Naive B cell (primary cell): Measurements from ENCODE around the gene ZBP1. TPM values are rescaled to one million over a fixed set of nuclear protein-coding genes. Genes with fewer than 3 reads are reported as not detected.

Source experiments
- ATAC-seq, 2 donors: fragments of 150-1000 bp; cut with Tn5 transposase; 2 replicates each; pipeline ENCODE4 v1.10.0; 2021; ENCODE audit warnings: low read depth in 2 of 2, mild to moderate bottlenecking in 2 of 2, moderate library complexity in 2 of 2
- DNase-seq: peaks from one replicate; pipeline ENCODE4 v3.0.0; 2022
- H3K27ac Mint-ChIP-seq, 6 donors: one replicate each; pipeline ENCODE4 v1.8.0; 2020 to 2022; ENCODE audit warnings: mild to moderate bottlenecking in 6 of 6, mixed read lengths in 6 of 6, moderate library complexity in 5 of 6, inconsistent platforms in 2 of 6
- H3K27me3 Mint-ChIP-seq, 3 donors: one replicate each; pipeline ENCODE4 v1.8.0; 2021 to 2022; ENCODE audit warnings: mixed read lengths in 3 of 3, mild to moderate bottlenecking in 1 of 3
- H3K36me3 Mint-ChIP-seq, 2 donors: one replicate each; pipeline ENCODE4 v1.8.0; 2020 to 2022; ENCODE audit warnings: mixed read lengths in 2 of 2, inconsistent platforms in 1 of 2, mild to moderate bottlenecking in 1 of 2
- H3K4me1 Mint-ChIP-seq, 3 donors: one replicate each; pipeline ENCODE4 v1.8.0; 2020 to 2022; ENCODE audit warnings: mixed read lengths in 3 of 3, inconsistent platforms in 1 of 3, mild to moderate bottlenecking in 1 of 3, moderate library complexity in 1 of 3
- H3K4me3 Mint-ChIP-seq, 8 donors: one replicate each; pipeline ENCODE4 v1.8.0; 2020 to 2022; ENCODE audit warnings: mild to moderate bottlenecking in 8 of 8, mixed read lengths in 8 of 8, moderate library complexity in 8 of 8, inconsistent platforms in 2 of 8
- H3K9me3 Mint-ChIP-seq, 7 donors: one replicate each; pipeline ENCODE4 v1.8.0; 2020 to 2022; ENCODE audit warnings: mixed read lengths in 7 of 7, mild to moderate bottlenecking in 5 of 7, inconsistent platforms in 2 of 7, moderate library complexity in 1 of 7
- polyA plus RNA-seq, 6 donors: library from polyadenylated mRNA; unstranded; fragments of 300-500 nt; fragmentation: Illumina TruSeq; gene quantifications; one replicate each; pipeline ENCODE4 v1.2.3, GENCODE V29; 2021; ENCODE audit warnings: low read depth in 6 of 6

Gene ZBP1
- polyA plus RNA-seq, 6 donors from 2014 or later, result 7.6 to 24.1 (median 15.5) TPM

DNA sequence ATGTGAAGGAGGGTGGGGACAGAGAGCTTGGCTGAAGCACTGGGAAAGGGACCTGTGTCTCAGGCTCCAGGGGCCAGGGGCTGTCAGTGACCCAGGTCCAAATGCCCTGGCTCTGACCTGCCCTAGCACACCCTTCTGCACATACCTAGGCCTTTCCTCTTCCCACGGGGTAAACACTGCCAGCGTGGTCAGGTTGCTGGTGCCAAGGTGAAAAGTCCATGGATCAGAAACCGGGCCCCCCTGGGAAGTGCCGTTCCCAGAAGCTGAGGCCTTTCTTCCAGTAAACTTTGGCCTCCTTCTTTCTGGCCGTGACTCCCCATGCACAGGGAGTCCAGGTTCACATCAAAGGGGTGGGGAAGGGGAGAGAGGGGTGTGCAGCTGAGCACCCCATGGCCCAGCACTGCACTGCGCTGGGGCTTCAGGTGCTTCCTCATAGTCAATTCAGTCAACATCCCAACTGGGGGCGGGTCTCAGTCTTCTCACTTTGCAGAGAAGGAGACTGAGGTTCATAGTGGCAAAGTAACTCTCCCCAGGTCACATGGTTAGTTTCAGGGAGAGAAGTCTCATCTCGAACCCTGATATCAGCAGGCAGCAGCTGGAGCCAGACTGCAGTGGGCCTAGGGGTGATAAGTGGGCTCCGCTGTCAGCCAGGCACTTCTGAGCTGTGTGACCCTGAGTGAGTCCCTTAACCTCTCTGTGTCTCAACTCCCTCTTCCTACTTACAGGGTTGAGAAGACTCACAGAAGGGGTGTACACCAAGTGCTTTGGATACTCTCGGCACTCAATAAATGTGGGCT, 42.3 kb downstream of the ZBP1 start:
- Mint-ChIP-seq H3K4me3 (no peak overlapping the region), H3K9me3 (no peaks in the 10 kb centered on the region), H3K36me3 (no peaks in the 10 kb centered on the region), H3K4me1 (no peaks in the 10 kb centered on the region), H3K27ac (no peak overlapping the region), H3K27me3 (peaks cover 27 to 45% (median 32%) of the 10 kb centered on the region in 3 donors)
- ATAC-seq (no peak), DNase-seq (no peak)

DNA sequence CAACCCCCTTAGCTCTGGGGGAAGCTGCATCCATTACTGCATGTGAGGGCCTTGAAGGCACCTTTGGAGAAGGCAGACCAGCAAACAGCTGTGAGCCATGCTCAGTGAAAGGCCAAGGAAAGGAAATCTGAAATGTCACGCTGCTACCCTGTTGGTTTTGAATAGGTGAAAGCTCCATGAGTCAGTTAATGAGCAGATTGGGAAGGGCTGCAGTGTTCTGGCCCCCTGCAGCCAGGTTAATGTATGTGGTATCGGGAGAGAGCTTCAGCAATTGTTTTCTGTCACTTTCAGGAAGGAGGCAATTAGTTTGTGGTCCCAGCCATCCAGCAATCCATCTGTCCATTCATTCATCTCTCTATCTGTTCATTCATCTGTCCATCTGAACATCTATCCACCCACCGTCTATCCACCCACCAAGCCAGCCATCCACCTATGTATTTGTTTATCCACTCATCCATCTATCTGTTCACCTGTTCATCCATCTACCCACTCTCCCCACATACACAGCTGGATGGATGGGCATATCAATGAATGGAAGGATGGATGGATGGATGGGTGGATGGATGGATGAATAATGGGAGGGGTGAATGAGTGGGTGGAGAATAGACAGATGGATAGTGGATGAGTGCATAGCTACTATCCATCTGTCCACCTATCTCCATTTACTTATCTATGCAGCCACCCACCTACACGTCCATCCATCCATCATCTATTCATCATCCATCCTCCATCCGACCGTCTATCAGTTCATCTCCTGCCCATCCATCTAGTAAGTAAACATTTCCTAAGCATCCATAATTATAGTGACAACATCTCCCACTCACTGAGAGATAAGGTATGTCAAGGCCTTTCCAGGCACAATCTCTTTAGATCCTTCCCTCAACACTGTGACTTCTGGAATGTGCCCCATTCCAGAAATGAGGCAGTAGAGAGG, 43.3 kb downstream of the ZBP1 start:
- peaks cover 23 to 42% (median 25%) of the 10 kb centered on the region in 3 donors for H3K27me3 Mint-ChIP-seq
- H3K4me1 Mint-ChIP-seq, result no peaks in the 10 kb centered on the region
- no peak for DNase-seq
- no peak for ATAC-seq
- H3K36me3 Mint-ChIP-seq, result no peaks in the 10 kb centered on the region
- no peaks in the 10 kb centered on the region for H3K9me3 Mint-ChIP-seq
- H3K4me3 Mint-ChIP-seq, result no peak overlapping the region
- H3K27ac Mint-ChIP-seq, result no peak overlapping the region

DNA sequence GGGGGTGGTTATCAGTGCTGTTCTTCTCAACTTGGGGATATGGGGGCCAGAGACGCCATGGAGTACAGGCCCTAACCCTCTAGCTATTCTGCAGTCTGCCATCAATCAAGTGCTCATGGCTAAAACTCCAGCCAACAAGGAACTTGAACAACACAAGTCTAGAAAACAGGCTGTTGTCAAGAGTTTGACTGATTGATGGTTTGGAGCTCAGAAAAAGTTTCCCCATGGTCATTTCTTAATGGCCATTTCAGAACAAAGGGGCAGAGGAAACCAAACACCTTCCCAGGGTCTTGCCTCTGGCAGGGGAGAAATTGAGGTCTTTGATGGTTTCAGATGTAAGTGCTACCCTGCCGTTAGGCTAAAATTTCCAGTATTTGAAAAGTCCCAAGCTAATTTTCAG, 44.2 kb downstream of the ZBP1 start:
- no peak for DNase-seq
- no peaks in the 10 kb centered on the region for H3K9me3 Mint-ChIP-seq
- ATAC-seq, result no peak
- no peak overlapping the region for H3K4me3 Mint-ChIP-seq
- H3K27ac Mint-ChIP-seq, result no peak overlapping the region
- peaks cover 24 to 33% (median 24%) of the 10 kb centered on the region in 3 donors for H3K27me3 Mint-ChIP-seq
- no peaks in the 10 kb centered on the region for H3K36me3 Mint-ChIP-seq
- no peaks in the 10 kb centered on the region for H3K4me1 Mint-ChIP-seq

DNA sequence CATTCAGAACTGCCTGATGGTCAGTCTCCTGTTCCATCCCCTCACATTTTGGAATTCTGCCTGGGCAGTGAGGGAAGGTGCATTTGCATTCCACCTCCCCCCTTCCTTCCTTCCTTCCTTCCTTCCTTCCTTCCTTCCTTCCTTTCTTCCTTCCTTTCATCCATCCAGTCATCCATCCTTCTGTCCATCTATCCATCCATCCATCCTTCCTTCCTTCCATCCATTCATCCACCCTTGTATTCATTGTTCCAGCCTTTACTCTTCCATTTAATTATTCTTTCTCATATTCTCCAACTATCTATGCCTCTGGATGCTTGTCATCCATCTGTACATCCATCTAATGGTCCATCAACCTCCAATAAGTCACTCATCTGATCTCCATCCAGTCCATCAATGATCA, 45.3 kb downstream of the ZBP1 start:
- Mint-ChIP-seq H3K27ac (no peak overlapping the region), H3K4me1 (no peaks in the 10 kb centered on the region), H3K4me3 (no peak overlapping the region), H3K9me3 (no peaks in the 10 kb centered on the region), H3K27me3 (peaks cover 14 to 24% (median 21%) of the 10 kb centered on the region in 3 donors), H3K36me3 (no peaks in the 10 kb centered on the region)
- ATAC-seq (no peak), DNase-seq (no peak)

DNA sequence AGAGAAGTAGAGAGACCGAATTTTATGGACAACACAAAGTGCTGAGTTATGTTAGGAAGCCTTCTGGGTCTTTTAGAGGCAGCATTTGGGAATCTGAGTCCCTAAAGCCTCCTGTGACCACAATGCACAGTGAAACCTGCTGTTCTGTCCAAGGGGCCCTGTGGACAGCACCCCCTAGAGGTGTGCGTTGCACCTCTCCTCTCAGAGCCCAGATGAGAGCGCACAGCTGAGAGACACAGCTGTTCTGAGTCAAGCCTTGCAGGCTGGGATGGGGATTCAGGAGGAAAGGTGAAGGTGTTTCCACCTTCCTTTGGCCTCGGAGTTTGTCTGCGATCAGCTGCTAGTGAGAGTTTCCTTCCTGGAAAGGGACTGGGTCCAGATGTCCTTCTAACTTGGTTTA, 46.3 kb downstream of the ZBP1 start:
- peaks cover 15 to 25% (median 19%) of the 10 kb centered on the region in 3 donors for H3K27me3 Mint-ChIP-seq
- H3K27ac Mint-ChIP-seq, result no peak overlapping the region
- no peak for DNase-seq
- no peak for ATAC-seq
- H3K9me3 Mint-ChIP-seq, result no peaks in the 10 kb centered on the region
- H3K36me3 Mint-ChIP-seq, result no peaks in the 10 kb centered on the region
- no peak overlapping the region for H3K4me3 Mint-ChIP-seq
- H3K4me1 Mint-ChIP-seq, result no peaks in the 10 kb centered on the region

DNA sequence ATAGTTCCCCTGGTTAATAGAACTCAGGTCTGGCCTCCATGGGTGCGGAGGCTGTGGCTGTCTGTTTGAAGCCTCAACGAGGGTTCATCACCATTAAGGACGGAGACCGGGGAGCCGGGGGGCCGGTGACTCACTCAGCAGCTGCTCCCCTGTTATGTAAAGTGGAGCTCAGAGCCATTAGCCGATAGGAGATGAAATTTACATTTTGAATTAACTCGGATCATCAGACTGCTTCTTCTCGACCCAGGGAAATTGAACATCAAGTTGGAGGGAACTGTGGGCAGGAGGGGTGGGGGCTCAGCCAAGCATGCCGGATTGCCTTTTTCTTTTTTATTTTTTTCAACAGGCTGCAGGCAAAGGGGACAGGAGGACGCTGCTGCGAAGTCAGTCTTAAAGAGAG, 47.0 kb downstream of the ZBP1 start:
- Mint-ChIP-seq H3K36me3 (no peaks in the 10 kb centered on the region), H3K4me3 (no peak overlapping the region), H3K27me3 (peaks cover 15 to 26% (median 24%) of the 10 kb centered on the region in 3 donors), H3K27ac (no peak overlapping the region), H3K9me3 (no peaks in the 10 kb centered on the region), H3K4me1 (no peaks in the 10 kb centered on the region)
- ATAC-seq (no peak), DNase-seq (no peak)

DNA sequence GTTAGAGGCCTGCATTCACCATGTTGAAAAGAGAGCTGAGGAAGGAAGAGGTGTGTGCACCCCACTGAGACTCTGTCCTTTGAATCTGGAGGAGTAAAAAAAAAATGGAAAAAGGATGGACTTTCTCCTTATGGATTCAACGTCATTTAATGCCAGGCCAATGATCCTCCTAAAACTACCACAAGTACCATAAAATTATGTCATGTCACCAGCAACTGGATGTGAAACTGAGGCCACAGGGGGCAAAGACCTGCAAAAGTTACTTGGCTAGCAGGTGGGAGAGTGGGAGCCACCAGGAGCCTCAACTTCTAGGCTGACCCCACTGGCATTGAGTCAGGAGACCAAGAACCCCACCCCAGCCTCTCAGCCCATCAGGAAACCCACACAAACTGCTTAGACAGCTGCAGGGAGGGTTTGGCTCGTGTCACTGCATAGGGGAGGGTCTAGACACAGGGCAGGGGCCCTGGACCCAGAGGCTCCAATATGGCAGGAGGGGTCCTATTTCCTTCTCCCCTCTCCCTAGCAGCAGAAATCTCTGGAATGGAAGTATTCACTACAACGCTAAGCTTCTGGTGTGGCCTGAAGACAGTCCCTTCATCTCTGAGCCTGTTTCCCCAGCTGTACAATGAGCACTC, 48.3 kb downstream of the ZBP1 start:
- Mint-ChIP-seq H3K4me3 (no peak overlapping the region), H3K27me3 (peaks cover 23 to 37% (median 36%) of the 10 kb centered on the region in 3 donors), H3K36me3 (no peaks in the 10 kb centered on the region), H3K4me1 (no peaks in the 10 kb centered on the region), H3K27ac (no peak overlapping the region), H3K9me3 (no peaks in the 10 kb centered on the region)
- ATAC-seq, result no peak
- no peak for DNase-seq

DNA sequence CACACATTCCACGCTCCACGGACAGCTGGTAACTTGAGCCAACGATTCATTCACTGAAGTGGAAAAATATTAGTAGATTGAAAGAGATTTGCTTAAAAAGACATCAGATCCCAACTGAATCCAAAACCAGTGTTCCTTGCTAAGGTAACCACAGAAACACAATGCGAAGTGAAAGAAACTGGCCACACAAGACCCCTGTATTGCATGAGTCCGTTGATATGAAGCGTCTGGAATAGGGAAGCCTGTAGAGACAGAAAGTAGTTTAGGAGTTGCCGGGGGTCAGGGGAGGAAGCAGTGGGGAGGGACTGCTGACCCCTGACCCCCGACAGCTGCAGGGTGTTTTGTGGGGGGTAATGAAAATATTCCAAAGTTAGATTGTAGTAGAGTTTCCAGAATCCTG, 49.3 kb downstream of the ZBP1 start:
- Mint-ChIP-seq H3K36me3 (no peaks in the 10 kb centered on the region), H3K9me3 (no peaks in the 10 kb centered on the region), H3K27ac (no peak overlapping the region), H3K27me3 (peaks cover 27 to 40% (median 38%) of the 10 kb centered on the region in 3 donors), H3K4me3 (no peak overlapping the region), H3K4me1 (no peaks in the 10 kb centered on the region)
- ATAC-seq, result no peak
- no peak for DNase-seq

DNA sequence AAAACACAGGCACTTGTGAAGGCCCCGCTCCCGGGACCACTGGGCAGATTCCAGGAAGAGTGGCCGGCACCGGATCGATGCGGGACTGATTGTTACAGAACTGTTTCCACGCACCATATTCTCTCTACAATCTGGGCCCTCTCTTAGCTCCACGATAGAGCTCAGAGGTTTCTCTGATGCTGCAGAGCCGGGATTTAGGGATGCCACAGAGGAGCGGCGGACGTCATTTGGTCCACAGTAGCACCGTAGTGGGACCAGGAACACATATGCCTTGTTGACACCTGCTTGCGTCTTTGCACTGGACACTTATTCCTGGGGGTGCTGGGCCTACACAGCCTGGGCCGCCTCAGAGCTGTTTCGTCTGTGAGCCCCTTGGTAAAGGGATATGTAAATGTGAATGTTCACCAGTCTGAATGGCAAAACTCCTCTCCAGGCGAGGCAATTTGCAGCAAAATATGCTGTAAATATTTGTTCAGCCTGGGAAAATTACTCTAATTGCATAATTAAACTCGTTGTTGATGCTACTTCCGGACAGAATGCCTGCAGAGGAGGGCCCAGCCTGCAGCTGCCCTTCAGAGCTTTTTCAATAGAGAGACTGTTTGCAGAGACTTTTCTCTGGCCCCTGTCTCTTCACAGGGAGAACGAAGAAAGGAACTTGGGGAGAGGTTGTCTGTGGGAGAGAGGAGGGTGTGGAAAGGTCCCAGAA, 49.9 kb downstream of the ZBP1 start:
- Mint-ChIP-seq H3K36me3 (no peaks in the 10 kb centered on the region), H3K27ac (no peak overlapping the region), H3K27me3 (peaks cover 27 to 46% (median 43%) of the 10 kb centered on the region in 3 donors), H3K9me3 (no peaks in the 10 kb centered on the region), H3K4me1 (no peaks in the 10 kb centered on the region), H3K4me3 (no peak overlapping the region)
- DNase-seq (no peak), ATAC-seq (no peak)

DNA sequence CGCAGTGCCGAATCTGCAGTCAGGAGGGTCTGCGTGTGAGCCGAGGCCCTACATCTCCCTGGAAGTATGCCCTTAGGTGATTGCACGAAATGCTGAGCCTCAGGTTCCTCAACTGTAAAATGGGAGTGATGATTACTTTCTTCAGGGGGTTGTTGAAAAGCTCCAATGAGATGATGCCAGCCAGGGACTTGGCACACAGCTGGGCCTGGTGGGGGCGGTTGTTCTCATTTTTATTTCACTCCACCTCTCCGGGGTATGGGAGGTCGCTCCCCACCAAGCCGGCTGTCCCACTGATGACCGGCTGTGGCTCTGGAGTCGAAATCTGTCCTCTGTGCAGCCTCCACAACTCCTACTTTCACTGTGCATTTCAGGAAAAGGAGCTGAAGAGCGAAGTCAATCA, 51.3 kb downstream of the ZBP1 start:
- ATAC-seq (no peak), DNase-seq (no peak)
- H3K4me1 Mint-ChIP-seq, result no peaks in the 10 kb centered on the region
- peaks cover 27 to 57% (median 53%) of the 10 kb centered on the region in 3 donors for H3K27me3 Mint-ChIP-seq
- H3K36me3 Mint-ChIP-seq, result no peaks in the 10 kb centered on the region
- no peaks in the 10 kb centered on the region for H3K9me3 Mint-ChIP-seq
- H3K27ac Mint-ChIP-seq, result peak overlapping the region in 1 of 6 donors; percentile 33
- no peak overlapping the region for H3K4me3 Mint-ChIP-seq

DNA sequence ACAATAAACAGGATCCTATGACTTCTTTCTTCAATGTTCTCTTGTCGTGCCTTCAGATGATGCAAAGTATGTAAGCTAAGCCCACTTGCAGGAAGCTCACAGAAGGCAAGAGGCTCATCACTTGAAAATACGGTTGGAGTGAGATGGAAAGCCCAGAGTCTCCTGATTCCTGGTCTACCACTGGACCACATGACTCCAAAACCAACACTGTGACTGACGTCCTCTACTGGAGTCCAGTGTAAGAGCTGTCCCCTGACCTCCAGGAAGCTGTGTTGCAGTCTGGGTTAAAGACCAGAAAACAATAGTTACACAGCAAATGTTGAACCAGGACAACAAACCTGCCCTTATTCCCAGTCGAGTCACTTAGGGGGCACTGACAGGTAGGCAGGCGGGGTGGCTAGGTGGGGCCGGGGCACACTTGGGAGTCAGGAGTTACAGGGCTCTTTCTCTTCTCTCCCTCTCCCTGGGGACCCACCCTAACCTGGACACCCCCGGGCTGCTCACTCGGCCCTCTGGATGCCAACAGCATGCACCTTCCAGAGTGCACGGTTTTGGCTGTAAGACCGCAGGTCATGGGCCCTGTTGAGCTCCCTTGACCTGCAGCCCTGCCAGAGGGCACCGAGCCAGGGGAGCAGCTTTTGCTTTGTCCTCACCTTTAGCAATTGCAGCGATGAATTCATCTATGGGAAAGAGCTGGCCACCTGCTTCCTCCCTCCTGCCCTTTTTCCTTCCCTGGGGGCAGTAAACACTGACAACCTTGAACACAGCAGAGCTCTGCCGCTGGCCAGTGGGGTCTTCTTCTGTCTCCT, 51.9 kb downstream of the ZBP1 start:
- ATAC-seq (no peak), DNase-seq (no peak)
- peaks cover 27 to 57% (median 53%) of the 10 kb centered on the region in 3 donors for H3K27me3 Mint-ChIP-seq
- H3K27ac Mint-ChIP-seq, result peak overlapping the region in 1 of 6 donors; percentile 62
- H3K36me3 Mint-ChIP-seq, result no peaks in the 10 kb centered on the region
- no peak overlapping the region for H3K4me3 Mint-ChIP-seq
- no peaks in the 10 kb centered on the region for H3K9me3 Mint-ChIP-seq
- no peaks in the 10 kb centered on the region for H3K4me1 Mint-ChIP-seq

DNA sequence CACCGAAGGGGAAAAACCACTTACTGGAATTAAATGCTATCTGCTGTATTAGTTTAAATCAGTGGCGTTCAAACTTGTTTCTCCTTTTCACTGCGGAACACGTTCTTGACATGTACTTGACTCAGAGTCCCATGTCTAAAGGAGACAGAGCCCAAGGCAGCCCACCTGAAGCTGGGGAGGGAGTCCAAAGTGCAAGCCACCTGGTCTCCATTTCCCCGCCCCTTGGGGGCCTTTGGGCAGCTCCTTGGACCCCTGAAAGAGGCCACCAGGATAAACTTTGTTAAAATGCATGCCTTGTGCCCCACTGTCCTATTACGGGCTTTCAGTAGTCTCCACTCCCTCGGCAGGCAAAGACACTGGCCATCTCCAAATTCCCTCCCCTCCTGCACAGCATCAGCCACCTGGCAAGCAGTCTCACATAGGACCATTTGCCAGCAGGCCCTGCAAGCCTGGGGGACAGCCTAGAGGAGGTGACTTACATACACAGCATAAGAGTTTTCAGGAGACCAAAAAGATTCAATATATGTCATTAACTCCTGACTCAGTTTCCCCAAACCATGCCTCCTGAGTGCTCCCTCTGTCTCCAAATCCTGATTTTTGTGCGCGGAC, 52.7 kb downstream of the ZBP1 start:
- no peak for ATAC-seq
- peak overlapping the region in 1 of 6 donors; percentile 62 for H3K27ac Mint-ChIP-seq
- no peaks in the 10 kb centered on the region for H3K9me3 Mint-ChIP-seq
- DNase-seq, result no peak
- H3K4me1 Mint-ChIP-seq, result no peaks in the 10 kb centered on the region
- H3K36me3 Mint-ChIP-seq, result no peaks in the 10 kb centered on the region
- H3K27me3 Mint-ChIP-seq, result peaks cover 24 to 57% (median 47%) of the 10 kb centered on the region in 3 donors
- H3K4me3 Mint-ChIP-seq, result no peak overlapping the region
